Activated naive CD8-positive, alpha-beta T cell treated with anti-CD3 and anti-CD28 coated beads, Interleukin-2, amount 10 ng/mL, durations not matched to agents 7 days and 5 days (primary cell): ENCODE data around the gene ACVRL1. TPM values are rescaled to one million over a fixed set of nuclear protein-coding genes. Genes with fewer than 3 reads are reported as not detected.

Source experiments
- ATAC-seq: fragments of 150-1000 bp; cut with Tn5 transposase; one replicate; pipeline ENCODE4 v1.10.0; 2021; ENCODE audit warnings: low read depth, moderate library complexity
- POLR2A ChIA-PET: fragments of 350-600 bp; sonication (Branson Sonifier 250); formaldehyde crosslinking; loops from one replicate; lab custom pipeline; 2021; ENCODE audit warnings: antibody characterized with exemption; lab: Charles Lee
- DNase-seq: peaks from one replicate; pipeline ENCODE4 v3.0.0; 2021
- H3K27ac Mint-ChIP-seq: one replicate; pipeline ENCODE4 v1.8.0; 2022; ENCODE audit warnings: mild to moderate bottlenecking, mixed read lengths
- H3K27me3 Mint-ChIP-seq: one replicate; pipeline ENCODE4 v1.8.0; 2022; ENCODE audit warnings: mild to moderate bottlenecking, moderate library complexity, mixed read lengths
- H3K36me3 Mint-ChIP-seq: one replicate; pipeline ENCODE4 v1.8.0; 2021; ENCODE audit warnings: mild to moderate bottlenecking, mixed read lengths
- H3K4me1 Mint-ChIP-seq: one replicate; pipeline ENCODE4 v1.8.0; 2021; ENCODE audit warnings: mixed read lengths
- H3K4me3 Mint-ChIP-seq: one replicate; pipeline ENCODE4 v1.8.0; 2022; ENCODE audit warnings: mild to moderate bottlenecking, moderate library complexity, mixed read lengths
- H3K9me3 Mint-ChIP-seq: one replicate; pipeline ENCODE4 v1.8.0; 2021; ENCODE audit warnings: mixed read lengths
- total RNA-seq, 2 experiments: library from RNA; stranded (reverse); gene quantifications; one replicate each; pipeline ENCODE4 v1.2.3, GENCODE V29; 2021

Gene ACVRL1
- total RNA-seq, result not detected

GRCh38 chr12:51907083-51907855, at the start of gene ACVRL1:
Gene ACVRL1 (plus strand): TSS chr12:51907504. CDS start chr12:51912475, 4,971 bp downstream.
- H3K27me3 Mint-ChIP-seq, result peaks cover 49% of the 10 kb centered on the region
- POLR2A ChIA-PET, result no interaction called here
- no peak within 1 kb of the TSS for H3K4me3 Mint-ChIP-seq
- H3K27ac Mint-ChIP-seq, result no peak within 1 kb of the TSS
- H3K36me3 Mint-ChIP-seq, result no peaks in the 10 kb centered on the region
- DNase-seq (no peak), ATAC-seq (no peak)
- H3K4me1 Mint-ChIP-seq, result no peaks in the 10 kb centered on the region
- no peaks in the 10 kb centered on the region for H3K9me3 Mint-ChIP-seq

DNA sequence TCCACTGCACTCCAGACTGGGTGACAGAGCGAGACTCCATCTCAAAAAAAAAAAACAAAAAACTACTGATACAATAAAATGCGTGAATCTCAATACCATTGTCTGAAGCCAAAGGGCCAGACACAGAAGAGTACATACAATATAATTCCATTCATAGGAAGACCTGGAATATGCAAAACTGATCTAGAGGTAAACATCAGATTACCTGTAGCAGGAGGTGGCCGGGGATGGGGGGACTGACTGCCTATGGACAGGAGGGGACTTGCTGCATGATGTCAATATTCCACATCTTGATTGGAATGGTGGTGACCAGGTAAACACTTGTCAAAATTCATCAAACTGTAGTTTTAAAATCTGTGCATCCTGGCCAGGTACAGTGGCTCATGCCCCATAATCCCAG, 46.3 kb upstream of the ACVRL1 start:
- Mint-ChIP-seq H3K9me3 (no peaks in the 10 kb centered on the region), H3K4me3 (no peak overlapping the region), H3K27ac (no peak overlapping the region), H3K4me1 (peaks cover 5% of the 10 kb centered on the region), H3K27me3 (peaks cover 57% of the 10 kb centered on the region), H3K36me3 (no peaks in the 10 kb centered on the region)
- no peak for DNase-seq
- POLR2A ChIA-PET, result no interaction called here
- no peak for ATAC-seq

DNA sequence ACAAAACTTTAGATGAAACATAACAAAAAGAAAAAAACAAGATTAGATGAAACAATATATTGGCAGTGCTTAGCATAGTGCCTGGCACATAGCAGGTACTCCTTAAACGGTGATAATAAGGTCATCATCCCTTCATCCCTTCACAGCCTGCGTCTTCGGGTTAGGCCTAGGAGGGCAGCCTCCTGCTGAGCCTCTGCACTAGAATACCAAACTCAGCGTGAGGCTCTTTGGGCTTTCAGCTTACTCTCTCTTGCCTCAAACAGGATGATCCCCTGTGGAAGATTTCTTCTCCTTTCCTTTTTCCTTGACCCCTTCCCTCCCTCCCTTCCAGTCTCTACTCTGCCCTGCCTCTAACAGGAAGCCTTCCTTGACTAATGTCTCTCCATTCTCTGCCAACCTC, 44.4 kb upstream of the ACVRL1 start:
- no peaks in the 10 kb centered on the region for H3K9me3 Mint-ChIP-seq
- H3K27ac Mint-ChIP-seq, result no peak overlapping the region
- H3K36me3 Mint-ChIP-seq, result no peaks in the 10 kb centered on the region
- no peak for ATAC-seq
- peaks cover 69% of the 10 kb centered on the region for H3K27me3 Mint-ChIP-seq
- DNase-seq, result no peak
- H3K4me1 Mint-ChIP-seq, result peaks cover 5% of the 10 kb centered on the region
- POLR2A ChIA-PET, result no interaction called here
- no peak overlapping the region for H3K4me3 Mint-ChIP-seq

- peaks cover 5% of the 10 kb centered on the region for H3K4me1 Mint-ChIP-seq
- peaks cover 74% of the 10 kb centered on the region for H3K27me3 Mint-ChIP-seq
- DNase-seq (no peak), ATAC-seq (peak; percentile 23)
- POLR2A ChIA-PET, result no interaction called here
- H3K27ac Mint-ChIP-seq, result no peak overlapping the region
- no peak overlapping the region for H3K4me3 Mint-ChIP-seq
- no peaks in the 10 kb centered on the region for H3K36me3 Mint-ChIP-seq
- no peaks in the 10 kb centered on the region for H3K9me3 Mint-ChIP-seq
Measured at GRCh38 chr12:51863363-51863932, 43.9 kb upstream of the ACVRL1 start.

DNA sequence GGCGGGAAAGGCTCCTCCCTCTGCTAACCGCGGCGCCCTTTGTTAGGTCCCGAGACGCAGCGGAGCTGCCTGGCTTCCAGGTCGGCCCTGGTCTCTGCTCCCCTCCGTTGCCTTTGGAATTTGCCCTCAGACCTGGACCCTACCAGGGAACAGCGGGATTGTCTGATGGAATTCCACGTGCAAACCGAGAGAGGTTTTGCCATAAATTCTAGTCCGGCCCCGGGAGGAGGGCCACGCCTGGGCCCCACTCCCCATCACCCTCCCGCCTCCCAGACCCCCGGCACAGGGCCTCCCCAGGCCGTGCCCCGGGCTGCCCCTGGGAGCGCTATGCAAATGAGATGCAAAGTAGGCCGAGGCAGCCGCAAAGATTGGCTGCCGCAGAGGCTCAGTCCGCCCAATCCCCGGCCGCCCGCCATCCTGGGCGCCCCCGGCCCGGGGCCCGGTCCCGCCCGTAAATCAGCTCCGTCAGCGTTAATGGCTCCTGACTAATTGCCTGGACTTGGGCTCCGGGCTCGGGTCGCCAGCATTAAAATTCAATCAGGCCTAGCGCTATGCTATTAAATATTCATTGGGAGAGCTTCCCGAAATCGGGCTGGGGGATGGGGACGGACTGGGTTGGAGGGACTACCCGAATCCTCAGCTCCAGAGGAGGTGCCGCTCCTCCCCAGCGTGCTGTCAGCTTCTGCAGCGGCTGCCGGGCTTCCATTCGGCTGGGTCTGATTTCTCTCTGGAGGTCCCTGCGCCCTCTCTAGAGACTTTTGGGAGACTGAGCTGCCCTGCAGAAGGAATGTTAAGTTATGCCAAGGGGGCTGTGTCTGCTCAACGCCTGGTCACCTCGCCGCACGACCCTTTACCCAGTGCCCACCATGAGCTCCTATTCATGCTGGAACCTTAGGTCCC, 43.1 kb upstream of the ACVRL1 start:
- H3K36me3 Mint-ChIP-seq, result no peaks in the 10 kb centered on the region
- DNase-seq (no peak), ATAC-seq (peak; percentile 54)
- no peaks in the 10 kb centered on the region for H3K9me3 Mint-ChIP-seq
- no peak overlapping the region for H3K4me3 Mint-ChIP-seq
- H3K27me3 Mint-ChIP-seq, result peaks cover 78% of the 10 kb centered on the region
- H3K4me1 Mint-ChIP-seq, result peaks cover 5% of the 10 kb centered on the region
- no peak overlapping the region for H3K27ac Mint-ChIP-seq
- POLR2A ChIA-PET, result no interaction called here

- no peak for DNase-seq
- ATAC-seq, result no peak
- Mint-ChIP-seq H3K27ac (no peak overlapping the region), H3K27me3 (peaks cover 79% of the 10 kb centered on the region), H3K4me3 (no peak overlapping the region), H3K36me3 (no peaks in the 10 kb centered on the region), H3K9me3 (no peaks in the 10 kb centered on the region), H3K4me1 (peaks cover 7% of the 10 kb centered on the region)
- POLR2A ChIA-PET, result no interaction called here
Measured at GRCh38 chr12:51864833-51865670, 42.3 kb upstream of the ACVRL1 start.

GRCh38 chr12:51865757-51866270, 41.5 kb upstream of the ACVRL1 start:
- no peak for ATAC-seq
- Mint-ChIP-seq H3K9me3 (no peaks in the 10 kb centered on the region), H3K27ac (no peak overlapping the region), H3K4me3 (no peak overlapping the region), H3K36me3 (no peaks in the 10 kb centered on the region), H3K4me1 (peaks cover 12% of the 10 kb centered on the region), H3K27me3 (peaks cover 80% of the 10 kb centered on the region)
- POLR2A ChIA-PET, result no interaction called here
- DNase-seq, result no peak

DNA sequence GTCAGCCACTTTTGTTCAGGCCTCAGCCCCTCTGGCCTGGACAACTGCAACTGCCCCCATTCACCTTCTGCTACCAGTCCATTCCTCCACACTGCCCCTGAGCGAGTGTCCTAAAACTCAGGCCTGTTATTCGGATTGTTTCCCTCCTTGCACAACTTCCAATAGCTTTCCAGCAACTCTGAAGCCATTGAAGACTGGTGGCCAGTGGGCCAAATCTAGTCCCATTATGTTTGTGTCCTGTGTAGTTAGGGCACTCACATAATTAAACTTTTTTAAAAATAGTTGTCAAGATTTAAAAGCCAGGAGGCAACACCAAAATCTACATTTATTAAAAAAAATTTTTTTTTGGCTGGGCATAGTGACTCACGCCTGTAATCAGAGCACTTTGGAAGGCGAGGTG, 41.0 kb upstream of the ACVRL1 start:
- DNase-seq, result no peak
- Mint-ChIP-seq H3K4me1 (peaks cover 14% of the 10 kb centered on the region), H3K36me3 (no peaks in the 10 kb centered on the region), H3K9me3 (no peaks in the 10 kb centered on the region), H3K27me3 (peaks cover 78% of the 10 kb centered on the region), H3K27ac (no peak overlapping the region), H3K4me3 (no peak overlapping the region)
- no peak for ATAC-seq
- POLR2A ChIA-PET, result no interaction called here

- no peak for DNase-seq
- Mint-ChIP-seq H3K27ac (no peak overlapping the region), H3K4me3 (no peak overlapping the region), H3K36me3 (no peaks in the 10 kb centered on the region), H3K4me1 (peaks cover 14% of the 10 kb centered on the region), H3K9me3 (no peaks in the 10 kb centered on the region), H3K27me3 (peaks cover 74% of the 10 kb centered on the region)
- no peak for ATAC-seq
- POLR2A ChIA-PET, result no interaction called here
Measured at GRCh38 chr12:51866762-51867161, 40.5 kb upstream of the ACVRL1 start.

DNA sequence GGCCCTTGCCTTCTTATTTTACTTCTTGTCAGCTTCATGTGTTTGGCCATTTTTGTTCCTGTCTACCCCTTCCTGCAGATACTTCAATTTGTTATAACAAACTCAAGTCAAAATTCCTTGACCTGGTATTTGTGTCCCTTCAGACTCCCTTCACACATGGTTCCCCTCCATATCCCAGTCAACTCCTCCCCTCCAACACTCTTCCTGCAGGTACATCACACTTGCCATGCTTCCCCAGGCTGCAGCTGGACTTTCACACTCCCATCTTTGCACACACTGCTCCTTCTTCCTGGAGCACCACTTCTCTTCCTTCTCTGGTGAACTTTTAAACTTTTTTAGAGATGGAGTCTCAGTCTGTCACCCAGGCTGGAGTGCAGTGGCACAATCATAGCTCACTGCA, 39.9 kb upstream of the ACVRL1 start:
- Mint-ChIP-seq H3K4me1 (peaks cover 14% of the 10 kb centered on the region), H3K36me3 (no peaks in the 10 kb centered on the region), H3K4me3 (no peak overlapping the region), H3K9me3 (no peaks in the 10 kb centered on the region), H3K27ac (no peak overlapping the region), H3K27me3 (peaks cover 68% of the 10 kb centered on the region)
- ATAC-seq, result no peak
- POLR2A ChIA-PET, result no interaction called here
- DNase-seq, result no peak

DNA sequence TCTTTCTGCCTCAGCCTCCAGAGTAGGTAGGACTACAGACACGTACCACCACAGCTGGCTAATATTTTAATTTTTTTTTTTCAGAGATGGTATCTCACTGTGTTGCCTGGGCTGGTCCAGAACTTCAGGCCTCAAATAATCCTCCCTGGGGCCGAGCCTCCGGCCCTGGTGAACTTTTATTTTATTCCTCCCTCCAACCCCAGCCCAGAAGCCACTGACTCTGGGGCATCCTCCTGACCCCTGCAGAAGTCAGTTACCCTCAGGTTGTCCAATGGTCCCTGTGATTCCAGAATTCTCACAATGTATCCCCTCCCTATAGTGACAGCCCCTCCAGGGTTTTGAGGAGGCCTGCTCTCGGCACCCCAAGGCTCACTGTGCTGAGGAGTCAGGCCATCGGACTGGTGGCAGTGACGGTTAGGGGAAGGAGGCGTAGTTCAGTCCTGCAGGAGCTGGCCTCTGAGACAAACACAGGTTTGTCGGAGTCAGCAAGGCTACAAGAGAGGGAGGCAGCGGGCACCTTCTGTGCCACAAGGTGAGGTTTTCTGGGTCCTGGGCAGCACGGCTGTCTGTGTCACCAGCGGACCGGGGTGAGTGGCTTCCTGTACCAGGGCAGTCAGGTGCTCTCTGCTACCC, 39.4 kb upstream of the ACVRL1 start:
- H3K4me1 Mint-ChIP-seq, result peaks cover 14% of the 10 kb centered on the region
- no peak overlapping the region for H3K27ac Mint-ChIP-seq
- peaks cover 63% of the 10 kb centered on the region for H3K27me3 Mint-ChIP-seq
- POLR2A ChIA-PET, result no interaction called here
- no peak for DNase-seq
- no peak for ATAC-seq
- H3K36me3 Mint-ChIP-seq, result no peaks in the 10 kb centered on the region
- H3K4me3 Mint-ChIP-seq, result no peak overlapping the region
- no peaks in the 10 kb centered on the region for H3K9me3 Mint-ChIP-seq

DNA sequence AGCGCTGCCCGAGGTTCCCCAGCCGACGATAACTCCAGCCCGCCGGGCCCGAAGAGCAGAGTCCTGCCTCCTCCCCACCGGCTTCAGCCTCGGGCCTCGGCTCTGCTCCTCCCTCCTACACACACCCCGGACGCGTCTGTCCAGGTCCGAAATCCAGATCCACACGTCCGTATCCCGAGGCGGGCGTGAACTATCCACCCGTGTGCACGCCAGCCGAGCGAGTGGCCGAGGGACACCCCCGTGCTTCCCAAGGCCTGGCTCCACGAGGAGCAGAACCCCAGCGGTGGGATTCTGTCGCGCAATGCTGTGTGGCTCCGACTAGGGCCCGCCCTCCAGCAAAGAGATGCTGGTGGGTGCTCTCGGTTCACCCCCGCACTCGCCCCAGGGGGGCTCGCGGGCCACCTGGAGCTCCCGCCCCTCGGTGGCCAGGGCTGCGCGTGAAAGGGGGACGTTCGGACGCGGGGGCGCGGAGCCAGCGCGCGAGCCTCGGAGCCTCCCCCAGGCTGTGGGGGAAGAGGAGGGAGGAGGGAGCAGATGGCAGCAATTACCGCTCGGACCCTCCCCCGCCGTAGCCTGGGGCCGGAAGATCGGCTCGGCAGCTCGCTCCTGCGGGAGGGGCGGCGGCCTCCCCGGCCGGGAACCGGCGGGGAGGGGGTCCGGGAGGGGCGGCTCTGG, 38.3 kb upstream of the ACVRL1 start:
- peaks cover 56% of the 10 kb centered on the region for H3K27me3 Mint-ChIP-seq
- no peak for ATAC-seq
- POLR2A ChIA-PET, result no interaction called here

More for the DNA sequence above, 38.3 kb upstream of the ACVRL1 start:
- Mint-ChIP-seq H3K4me1 (peaks cover 9% of the 10 kb centered on the region), H3K9me3 (no peaks in the 10 kb centered on the region), H3K27ac (no peak overlapping the region), H3K4me3 (no peak overlapping the region), H3K36me3 (no peaks in the 10 kb centered on the region)
- DNase-seq, result no peak
